Raji (cell line): Measurements from ENCODE around the gene EIF2D.

Experiments used
- POLR2A ChIP-seq: IDR thresholded peaks from 2 replicates; pipeline ENCODE4 v1.6.1; 2011; ENCODE audit warnings: low read depth, low read length, control low read depth; ENCODE audit not compliant: insufficient read depth

Gene EIF2D

DNA sequence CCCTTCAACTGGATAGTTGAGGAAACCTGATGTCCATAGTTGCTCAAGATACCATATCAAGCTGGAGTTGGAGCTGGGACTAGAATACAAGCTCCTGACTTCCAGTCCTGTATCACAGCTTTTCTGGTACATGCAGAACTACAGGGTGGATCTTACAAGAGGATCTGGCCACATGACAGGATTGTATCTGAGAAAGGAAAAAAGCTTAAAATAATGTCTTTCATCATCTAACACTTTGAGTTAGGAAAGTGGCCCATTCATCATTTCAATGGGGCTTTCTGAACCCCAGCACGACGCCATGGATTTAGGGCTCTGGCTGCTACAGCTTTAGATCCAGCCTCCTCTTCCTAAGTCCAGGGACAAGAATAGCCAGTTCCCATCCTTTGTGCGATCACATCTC is 58.1 kb downstream of the EIF2D start:
- TF ChIP-seq POLR2A = no peak

DNA sequence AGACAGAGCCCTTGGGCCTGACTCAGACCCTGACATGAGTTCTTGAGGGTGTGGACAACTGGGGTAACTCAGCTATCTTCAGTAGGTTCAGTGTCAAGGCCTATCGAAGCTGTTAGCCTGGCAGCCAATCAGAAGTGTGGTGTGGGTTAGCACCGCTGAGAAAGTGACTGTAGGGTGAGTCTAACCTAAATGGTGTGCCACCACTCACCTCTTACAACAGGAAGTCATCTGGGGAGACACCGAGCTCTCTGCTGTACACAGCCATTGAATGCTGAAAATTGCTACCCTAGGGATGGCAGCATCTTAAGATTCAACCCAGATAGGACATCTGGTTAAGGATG is 60.3 kb downstream of the EIF2D start:
- TF ChIP-seq POLR2A = no peak

DNA sequence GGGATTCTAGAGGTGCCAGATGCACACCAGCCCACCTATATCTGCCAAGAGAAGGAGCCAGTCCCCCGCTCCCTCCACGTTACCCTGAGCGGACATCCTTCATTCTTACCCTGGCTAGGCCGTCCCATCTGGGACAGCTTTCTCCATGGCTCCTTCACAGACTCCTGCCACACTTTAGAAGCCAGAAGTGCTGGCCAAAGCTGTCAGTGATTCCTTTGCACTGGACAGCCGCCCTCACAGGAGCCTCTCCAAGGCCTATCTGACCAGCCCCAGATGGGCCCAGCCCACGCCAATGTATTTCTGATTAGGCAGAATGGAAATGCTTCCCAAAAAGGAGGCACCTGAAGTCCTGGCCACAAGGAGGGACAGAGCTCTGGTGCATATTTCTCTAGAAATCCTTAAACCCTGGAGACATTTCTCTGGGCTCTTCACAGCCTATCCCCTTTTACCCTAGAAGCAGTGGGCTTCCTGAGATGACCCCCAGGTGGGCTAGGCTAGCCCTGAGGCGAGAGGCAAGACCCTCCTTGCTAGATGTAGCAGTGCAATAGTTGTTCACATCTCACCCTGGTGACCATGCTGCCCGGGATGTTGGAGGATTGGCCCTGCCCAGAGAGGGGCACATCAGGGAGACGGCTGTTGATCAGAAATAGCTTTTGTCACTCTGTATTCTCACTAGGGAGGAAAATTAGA is 60.8 kb downstream of the EIF2D start:
- TF ChIP-seq POLR2A = no peak

DNA sequence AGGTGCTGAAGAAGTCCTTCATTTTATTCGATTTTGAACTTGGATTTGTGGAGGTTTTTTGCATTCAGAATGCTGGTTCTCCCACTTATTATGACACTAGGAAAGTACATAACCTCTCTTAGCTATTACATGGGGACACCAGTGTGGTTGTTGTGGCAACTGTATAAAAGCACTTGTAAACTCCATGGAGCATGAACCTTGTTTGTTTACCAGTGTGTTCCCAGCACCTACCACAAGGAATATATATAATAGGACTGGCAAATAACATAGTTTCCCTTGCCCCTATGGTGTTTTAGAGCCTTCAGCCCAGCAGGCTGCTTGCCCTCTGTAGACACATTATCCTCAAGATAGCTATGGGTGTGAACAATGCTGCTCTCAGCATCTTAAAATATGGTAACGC is 61.8 kb downstream of the EIF2D start:
- no peak for TF ChIP-seq POLR2A

DNA sequence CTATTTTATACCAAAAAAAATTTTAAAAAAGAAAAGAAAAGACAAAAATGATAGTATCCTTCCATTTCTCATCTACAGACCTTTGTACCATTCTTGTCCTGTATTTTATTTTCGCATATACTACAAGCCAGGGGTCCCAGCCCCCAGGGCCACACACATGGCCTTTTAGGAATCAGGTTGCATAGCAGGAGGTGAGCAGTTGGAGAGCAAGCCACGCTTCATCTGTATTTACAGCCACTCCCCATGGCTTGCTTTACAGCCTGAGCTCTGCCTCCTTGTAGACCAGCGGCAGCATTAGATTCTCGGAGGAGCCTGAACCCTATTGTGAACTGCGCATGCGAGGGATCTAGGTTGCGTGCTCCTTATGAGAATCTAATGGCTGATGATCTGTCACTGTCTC is 65.2 kb downstream of the EIF2D start:
- TF ChIP-seq POLR2A = no peak

DNA sequence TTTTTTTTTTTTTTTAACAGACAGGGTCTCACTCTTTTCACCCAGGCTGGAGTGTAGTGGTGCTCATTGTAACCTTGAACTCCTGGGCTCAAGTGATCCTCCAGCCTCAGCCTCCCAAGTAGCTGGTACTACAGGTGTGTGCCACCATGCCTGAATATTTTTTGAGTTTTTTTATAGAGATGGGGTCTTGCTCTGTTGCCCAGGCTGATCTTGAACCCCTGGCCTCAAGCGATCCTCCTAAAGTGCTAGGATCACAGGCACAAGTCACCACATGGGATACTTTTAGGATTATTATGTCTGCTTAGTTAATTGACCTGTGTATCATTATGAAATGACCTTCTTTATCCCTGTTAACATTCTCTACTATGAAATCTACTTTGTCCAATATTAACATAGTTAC is 66.9 kb downstream of the EIF2D start:
- no peak for TF ChIP-seq POLR2A

DNA sequence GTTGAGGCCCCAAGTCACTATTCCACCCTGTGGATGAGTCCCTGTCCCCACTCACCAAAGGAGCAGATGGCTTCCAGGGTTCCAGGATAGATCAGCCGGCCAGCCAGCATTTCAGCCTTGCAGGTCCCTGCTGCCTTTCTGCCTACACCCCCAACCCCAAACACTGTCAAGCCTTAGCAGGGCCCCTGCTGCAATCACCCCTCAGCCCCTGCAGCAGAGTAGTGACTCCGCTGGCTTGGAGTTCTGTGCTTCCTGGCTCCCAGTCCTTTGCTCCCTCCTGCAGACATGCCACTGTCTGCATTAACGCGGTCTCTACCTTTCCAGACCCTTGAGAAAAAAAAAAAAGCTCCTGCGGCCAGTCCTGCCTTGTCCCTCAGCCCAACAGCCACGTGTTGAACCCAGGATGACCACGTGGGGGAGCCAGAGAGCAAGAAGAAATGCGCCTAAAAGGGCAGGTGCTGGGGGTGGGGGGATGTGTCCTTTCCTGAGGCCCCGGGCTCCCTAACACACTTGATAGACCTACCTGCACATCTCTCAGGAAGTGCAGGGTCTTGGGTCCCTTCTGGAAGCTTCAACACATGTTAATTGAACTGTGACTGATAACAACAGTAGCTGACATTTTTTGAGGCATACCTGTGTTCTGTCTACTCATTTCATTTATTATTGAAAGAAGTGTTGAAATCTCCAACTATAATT is 67.6 kb downstream of the EIF2D start:
- TF ChIP-seq POLR2A = no peak
